Loucy (cell line): ENCODE data around the gene CUX1.

Experiments used
- H2AFZ ChIP-seq: fragments of 200-600 bp; sonication (generic); 2 replicates; pipeline ENCODE4 v1.6.0; 2016; ENCODE audit warnings: antibody characterized with exemption, mild to moderate bottlenecking, low read length, moderate library complexity
- H3F3A ChIP-seq: fragments of 200-600 bp; 2 replicates; pipeline ENCODE4 v1.6.0; 2016; ENCODE audit warnings: antibody characterized with exemption, low read depth, mild to moderate bottlenecking
- H3K27me3 ChIP-seq: fragments of 200-600 bp; sonication (generic); 2 replicates; pipeline ENCODE4 v1.6.1; 2014; ENCODE audit warnings: low read length, mild to moderate bottlenecking; ENCODE audit not compliant: insufficient read depth, poor library complexity, severe bottlenecking
- H3K36me3 ChIP-seq: fragments of 200-600 bp; sonication (generic); 2 replicates; pipeline ENCODE4 v1.6.1; 2016; ENCODE audit warnings: low read length; ENCODE audit not compliant: insufficient read depth
- H3K4me1 ChIP-seq: fragments of 200-600 bp; sonication (generic); 2 replicates; pipeline ENCODE4 v1.5.1; 2014; ENCODE audit warnings: low read length, mild to moderate bottlenecking; ENCODE audit not compliant: insufficient read depth, poor library complexity, severe bottlenecking
- H3K4me2 ChIP-seq: fragments of 200-600 bp; sonication (generic); 2 replicates; pipeline ENCODE4 v1.6.0; 2014; ENCODE audit warnings: antibody characterized with exemption, low read length, low read depth, mild to moderate bottlenecking; ENCODE audit not compliant: poor library complexity, severe bottlenecking
- H3K4me3 ChIP-seq: fragments of 200-600 bp; sonication (generic); 2 replicates; pipeline ENCODE4 v1.5.1; 2014; ENCODE audit warnings: low read length, mild to moderate bottlenecking, mixed read lengths; ENCODE audit not compliant: poor library complexity, severe bottlenecking
- H3K79me2 ChIP-seq: fragments of 200-600 bp; sonication (generic); 2 replicates; pipeline ENCODE4 v1.6.1; 2014; ENCODE audit warnings: low read length; ENCODE audit not compliant: insufficient read depth
- H3K9ac ChIP-seq: fragments of 200-600 bp; sonication (generic); 2 replicates; pipeline ENCODE4 v1.6.0; 2014; ENCODE audit warnings: mild to moderate bottlenecking, low read depth, low read length, moderate library complexity; ENCODE audit not compliant: poor library complexity, severe bottlenecking
- H3K9me2 ChIP-seq: fragments of 200-600 bp; sonication (generic); replicated peaks from 2 replicates; pipeline ENCODE4 v1.6.1; 2016; ENCODE audit warnings: low read depth, low read length, mixed read lengths
- H3K9me3 ChIP-seq: fragments of 200-600 bp; sonication (generic); 2 replicates; pipeline ENCODE4 v1.6.1; 2014; ENCODE audit warnings: mild to moderate bottlenecking, antibody characterized with exemption, low read length, low read depth; ENCODE audit not compliant: insufficient read depth
- H4K20me1 ChIP-seq: fragments of 200-600 bp; sonication (generic); 2 replicates; pipeline ENCODE4 v1.6.0; 2014; ENCODE audit warnings: antibody characterized with exemption, low read length, mild to moderate bottlenecking; ENCODE audit not compliant: insufficient read depth, poor library complexity, severe bottlenecking
- EZH2phosphoT487 ChIP-seq: fragments of 200-600 bp; IDR thresholded peaks from 2 replicates; pipeline ENCODE4 v1.6.1; 2018; ENCODE audit warnings: antibody characterized with exemption, mild to moderate bottlenecking, moderate library complexity, borderline replicate concordance
- TF ChIP-seq, protein P1 (sequence below): fragments of 200-600 bp; sonication (generic); conservative IDR thresholded peaks from 2 replicates; pipeline ENCODE4 v1.5.1; 2014; ENCODE audit warnings: mild to moderate bottlenecking, antibody characterized with exemption, low read length

Gene CUX1

DNA sequence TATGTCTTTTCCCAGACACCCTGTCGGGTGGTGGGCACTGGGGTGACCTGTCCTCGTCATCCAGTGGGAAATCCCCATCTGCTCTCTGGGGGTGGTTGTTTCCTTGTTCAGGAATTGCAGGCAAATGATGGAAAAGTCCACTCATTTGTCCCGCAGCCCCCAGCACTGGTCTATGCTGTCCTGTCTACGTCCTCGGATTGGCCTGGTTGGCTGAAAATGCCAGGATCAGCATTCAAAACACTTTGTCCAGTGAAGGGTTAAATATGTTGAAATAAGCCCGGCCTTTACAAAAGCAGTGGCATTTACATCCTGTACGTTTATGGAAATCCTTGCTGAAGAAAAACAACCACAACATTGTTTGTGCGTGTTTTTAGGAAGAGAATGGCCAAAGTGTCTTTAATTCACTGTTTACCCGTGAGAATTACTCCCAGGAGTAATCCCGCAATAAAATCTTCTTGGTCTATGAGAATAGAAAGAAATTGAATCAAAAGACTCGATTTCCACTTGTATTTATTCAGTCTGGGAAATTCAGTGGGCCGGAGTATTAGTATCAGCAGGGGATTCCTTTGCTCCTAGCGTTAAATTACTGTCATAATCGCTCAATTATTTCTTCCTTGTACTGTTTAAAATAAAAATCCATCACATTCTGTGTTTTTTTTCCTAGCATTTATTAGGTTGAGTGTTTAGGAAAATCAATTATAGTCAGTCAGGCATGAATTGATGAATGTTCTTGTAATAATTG lies 352.4 kb downstream of the CUX1 start:
- Histone ChIP-seq H3K9me2 (no peaks in the 10 kb centered on the region), H3K79me2 (no peaks in the 10 kb centered on the region), H3K4me1 (peaks cover 11% of the 10 kb centered on the region), H4K20me1 (no peaks in the 10 kb centered on the region), H3K4me2 (no peak overlapping the region), H2AFZ (no peak overlapping the region), H3F3A (no peaks in the 10 kb centered on the region), H3K9ac (no peak overlapping the region), H3K9me3 (no peaks in the 10 kb centered on the region), H3K4me3 (no peak overlapping the region), H3K36me3 (peaks cover 79% of the 10 kb centered on the region; the same call in 1 of the 2 replicates), H3K27me3 (no peaks in the 10 kb centered on the region)
- no peak for TF ChIP-seq EZH2phosphoT487
- TF ChIP-seq, protein P1, sequence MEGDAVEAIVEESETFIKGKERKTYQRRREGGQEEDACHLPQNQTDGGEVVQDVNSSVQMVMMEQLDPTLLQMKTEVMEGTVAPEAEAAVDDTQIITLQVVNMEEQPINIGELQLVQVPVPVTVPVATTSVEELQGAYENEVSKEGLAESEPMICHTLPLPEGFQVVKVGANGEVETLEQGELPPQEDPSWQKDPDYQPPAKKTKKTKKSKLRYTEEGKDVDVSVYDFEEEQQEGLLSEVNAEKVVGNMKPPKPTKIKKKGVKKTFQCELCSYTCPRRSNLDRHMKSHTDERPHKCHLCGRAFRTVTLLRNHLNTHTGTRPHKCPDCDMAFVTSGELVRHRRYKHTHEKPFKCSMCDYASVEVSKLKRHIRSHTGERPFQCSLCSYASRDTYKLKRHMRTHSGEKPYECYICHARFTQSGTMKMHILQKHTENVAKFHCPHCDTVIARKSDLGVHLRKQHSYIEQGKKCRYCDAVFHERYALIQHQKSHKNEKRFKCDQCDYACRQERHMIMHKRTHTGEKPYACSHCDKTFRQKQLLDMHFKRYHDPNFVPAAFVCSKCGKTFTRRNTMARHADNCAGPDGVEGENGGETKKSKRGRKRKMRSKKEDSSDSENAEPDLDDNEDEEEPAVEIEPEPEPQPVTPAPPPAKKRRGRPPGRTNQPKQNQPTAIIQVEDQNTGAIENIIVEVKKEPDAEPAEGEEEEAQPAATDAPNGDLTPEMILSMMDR = no peak

DNA sequence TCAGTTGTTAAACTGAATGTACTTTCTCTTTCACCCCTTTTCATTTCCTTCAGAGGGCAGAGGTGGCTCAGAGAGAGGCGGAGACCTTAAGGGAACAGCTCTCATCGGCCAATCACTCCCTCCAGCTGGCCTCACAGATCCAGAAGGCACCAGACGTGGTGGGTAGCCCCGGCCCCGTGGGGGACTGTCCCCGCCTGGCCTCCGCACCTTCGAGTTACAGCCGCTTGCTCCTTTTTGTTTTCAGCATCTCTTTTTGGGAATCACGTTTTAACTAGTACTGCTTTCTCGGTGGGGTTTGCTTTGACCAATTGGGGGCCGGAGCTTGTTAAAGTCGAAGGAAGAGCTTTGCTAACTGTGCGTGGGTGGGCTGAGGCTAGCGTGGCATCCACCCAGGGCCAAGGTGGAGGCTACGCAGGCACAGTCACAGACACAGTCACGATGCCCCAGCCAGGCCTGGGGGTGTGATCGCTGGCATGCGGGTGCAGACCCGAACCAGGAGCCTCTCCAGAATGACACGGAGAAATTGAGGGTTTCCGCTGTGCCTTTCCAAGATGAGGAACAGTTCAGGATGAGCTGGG lies 353.1 kb downstream of the CUX1 start:
- no peak overlapping the region for H3K4me2 ChIP-seq
- no peak for TF ChIP-seq EZH2phosphoT487
- TF ChIP-seq, protein P1 = no peak
- no peak overlapping the region for H3K4me3 ChIP-seq
- no peaks in the 10 kb centered on the region for H3K79me2 ChIP-seq
- H3K9ac ChIP-seq = no peak overlapping the region
- H4K20me1 ChIP-seq = no peaks in the 10 kb centered on the region
- no peaks in the 10 kb centered on the region for H3F3A ChIP-seq
- no peaks in the 10 kb centered on the region for H3K27me3 ChIP-seq
- H3K9me2 ChIP-seq = no peaks in the 10 kb centered on the region
- H3K4me1 ChIP-seq = peaks cover 4% of the 10 kb centered on the region
- H3K9me3 ChIP-seq = no peaks in the 10 kb centered on the region
- peaks cover 84% of the 10 kb centered on the region; the same call in 1 of the 2 replicates for H3K36me3 ChIP-seq
- no peak overlapping the region for H2AFZ ChIP-seq

DNA sequence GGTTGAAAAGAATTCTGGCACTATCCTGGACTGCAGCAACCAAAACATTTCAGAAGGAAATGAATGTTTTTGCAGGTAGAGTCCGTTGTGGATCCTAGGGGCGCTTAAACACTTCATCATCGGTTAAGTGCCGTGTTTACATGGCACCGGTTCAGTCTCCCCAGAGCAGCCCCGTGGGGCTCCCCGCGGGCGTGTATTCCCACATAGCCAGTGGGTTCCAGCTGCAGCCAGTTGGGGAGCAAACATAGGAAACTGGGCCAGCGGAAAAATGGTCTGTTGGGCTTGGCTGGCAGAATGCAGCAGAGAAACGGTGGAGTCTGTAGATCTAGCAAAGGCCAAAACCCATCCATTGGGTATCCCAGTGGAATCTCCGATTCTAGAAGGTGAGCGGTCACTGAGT lies 356.2 kb downstream of the CUX1 start:
- Histone ChIP-seq H3K36me3 (peaks cover 67% of the 10 kb centered on the region; the same call in 1 of the 2 replicates), H3K9me3 (no peaks in the 10 kb centered on the region), H3K4me1 (no peaks in the 10 kb centered on the region), H3K4me3 (no peak overlapping the region), H3K27me3 (no peaks in the 10 kb centered on the region), H3K4me2 (no peak overlapping the region), H3K9me2 (no peaks in the 10 kb centered on the region), H3F3A (no peaks in the 10 kb centered on the region), H3K79me2 (no peaks in the 10 kb centered on the region), H4K20me1 (no peaks in the 10 kb centered on the region), H3K9ac (no peak overlapping the region), H2AFZ (no peak overlapping the region)
- TF ChIP-seq, protein P1 = no peak
- no peak for TF ChIP-seq EZH2phosphoT487
